ENCODE results near the gene PUS1.

Gene PUS1

GRCh38 chr12:131991816-131992430 is 62.8 kb downstream of the PUS1 start:
- no peak for DNase-seq (ENCODE audit: low read depth)

- DNase-seq (ENCODE audit: low read depth), result no peak
Measured at GRCh38 chr12:131994589-131994988, 65.5 kb downstream of the PUS1 start.

Measured in CMK (cell line).